ENCODE measurements around the gene KRTAP4-11. TPM values are rescaled to one million over a fixed set of nuclear protein-coding genes. Genes with fewer than 3 reads are reported as not detected.
"Not testable (repeated sequence)": the region's sequence is repeated elsewhere in the genome, so short reads cannot be mapped to it uniquely, and the experiment has no call there.

Gene KRTAP4-11
- total RNA-seq, 1 donor from 2014 or later, result not detected

GRCh38 chr17:41084100-41084856, 33.9 kb downstream of the KRTAP4-11 start, which contains the start of gene KRTAP4-7:
TSS of gene KRTAP4-7 (plus strand) at chr17:41084150. CDS start at chr17:41084207, 57 bp downstream.
- DNase-seq (ENCODE audit: low spot score), result not testable (repeated sequence)

- not testable (repeated sequence) for DNase-seq (ENCODE audit: low spot score)
Observed at GRCh38 chr17:41083427-41083826, 34.7 kb downstream of the KRTAP4-11 start.

- DNase-seq (ENCODE audit: low spot score), result no peak
Observed at GRCh38 chr17:41082626-41083025, 35.5 kb downstream of the KRTAP4-11 start.

GRCh38 chr17:41076788-41077187, 41.4 kb downstream of the KRTAP4-11 start:
- DNase-seq (ENCODE audit: low spot score), result no peak

- no peak for DNase-seq (ENCODE audit: low spot score)
Observed at GRCh38 chr17:41073676-41074075, 44.5 kb downstream of the KRTAP4-11 start.

- DNase-seq (ENCODE audit: low spot score), result no peak
Observed at GRCh38 chr17:41071606-41072360, 46.4 kb downstream of the KRTAP4-11 start.

- no peak for DNase-seq (ENCODE audit: low spot score)
Observed at GRCh38 chr17:41069031-41069430, 49.1 kb downstream of the KRTAP4-11 start.

- no peak for DNase-seq (ENCODE audit: low spot score)
Observed at GRCh38 chr17:41067281-41067680, 50.9 kb downstream of the KRTAP4-11 start.

Other genes with a start within 250 kb of the KRTAP4-11 start
- 0.32 TPM for gene KRT20, start 233.1 kb downstream of the KRTAP4-11 start, total RNA-seq
- 7.0 TPM for gene KRT23, start 180.7 kb downstream of the KRTAP4-11 start, total RNA-seq
- gene KRT39, start 151.4 kb downstream of the KRTAP4-11 start, total RNA-seq, result not detected
- gene KRT40, start 134.0 kb downstream of the KRTAP4-11 start, total RNA-seq, result not detected
- not detected for gene KRTAP3-3, start 124.2 kb downstream of the KRTAP4-11 start, total RNA-seq
- gene KRTAP3-2, start 118.5 kb downstream of the KRTAP4-11 start, total RNA-seq, result not detected
- not detected for gene KRTAP3-1, start 109.2 kb downstream of the KRTAP4-11 start, total RNA-seq
- not detected for gene KRTAP1-5, start 91.2 kb downstream of the KRTAP4-11 start, total RNA-seq
- not detected for gene KRTAP1-4, start 88.2 kb downstream of the KRTAP4-11 start, total RNA-seq
- not detected for gene KRTAP1-3, start 83.5 kb downstream of the KRTAP4-11 start, total RNA-seq
- not detected for gene KRTAP1-1, start 76.9 kb downstream of the KRTAP4-11 start, total RNA-seq
- not detected for gene KRTAP2-1, start 71.1 kb downstream of the KRTAP4-11 start, total RNA-seq
- not detected for gene KRTAP2-2, start 63.1 kb downstream of the KRTAP4-11 start, total RNA-seq
- gene KRTAP2-3, start 58.3 kb downstream of the KRTAP4-11 start, total RNA-seq, result not detected
- gene KRTAP2-4, start 52.5 kb downstream of the KRTAP4-11 start, total RNA-seq, result not detected
- not detected for gene KRTAP4-7, start 34.2 kb downstream of the KRTAP4-11 start, total RNA-seq
- not detected for gene KRTAP4-8, start 20.2 kb downstream of the KRTAP4-11 start, total RNA-seq
- not detected for gene KRTAP4-16, start 16.2 kb downstream of the KRTAP4-11 start, total RNA-seq
- not detected for gene KRTAP4-9, start 13.0 kb downstream of the KRTAP4-11 start, total RNA-seq
- gene KRTAP4-12, start 5.8 kb upstream of the KRTAP4-11 start, total RNA-seq, result not detected
- not detected for gene KRTAP4-6, start 22.2 kb upstream of the KRTAP4-11 start, total RNA-seq
- not detected for gene KRTAP4-5, start 31.5 kb upstream of the KRTAP4-11 start, total RNA-seq
- not detected for gene KRTAP4-4, start 42.4 kb upstream of the KRTAP4-11 start, total RNA-seq
- not detected for gene KRTAP4-3, start 49.8 kb upstream of the KRTAP4-11 start, total RNA-seq
- not detected for gene KRTAP4-2, start 59.8 kb upstream of the KRTAP4-11 start, total RNA-seq
- gene KRTAP4-1, start 66.5 kb upstream of the KRTAP4-11 start, total RNA-seq, result not detected
- gene KRTAP9-1, start 71.5 kb upstream of the KRTAP4-11 start, total RNA-seq, result not detected
- not detected for gene KRTAP9-2, start 108.3 kb upstream of the KRTAP4-11 start, total RNA-seq
- gene KRTAP9-3, start 114.1 kb upstream of the KRTAP4-11 start, total RNA-seq, result not detected
- gene KRTAP9-8, start 119.6 kb upstream of the KRTAP4-11 start, total RNA-seq, result not detected
- gene KRTAP9-4, start 131.3 kb upstream of the KRTAP4-11 start, total RNA-seq, result not detected
- gene KRTAP9-9, start 137.0 kb upstream of the KRTAP4-11 start, total RNA-seq, result not detected
- not detected for gene KRTAP9-6, start 147.0 kb upstream of the KRTAP4-11 start, total RNA-seq
- gene KRTAP9-7, start 157.3 kb upstream of the KRTAP4-11 start, total RNA-seq, result not detected
- not detected for gene KRTAP29-1, start 184.5 kb upstream of the KRTAP4-11 start, total RNA-seq
- not detected for gene KRTAP16-1, start 190.9 kb upstream of the KRTAP4-11 start, total RNA-seq
- not detected for gene KRTAP17-1, start 197.3 kb upstream of the KRTAP4-11 start, total RNA-seq
- not detected for gene KRT33A, start 232.5 kb upstream of the KRTAP4-11 start, total RNA-seq

All from mucosa of gallbladder (tissue), 1 donor.